HepG2 (cell line): ENCODE results near the gene CEACAM21. TPM values are rescaled to one million over a fixed set of nuclear protein-coding genes. Genes with fewer than 3 reads are reported as not detected.

Source experiments
- ATAC-seq: fragments of 200-7000 bp; cut with Tn5 transposase; 3 replicates; pipeline ENCODE4 v1.9.1; 2020; ENCODE audit warnings: mild to moderate bottlenecking, moderate library complexity
- Bru-seq: library from RNA; stranded (reverse); fragments of 400-500 nt; gene quantifications from one replicate; lab custom pipeline; 2021; lab: Mats Ljungman, UMichigan
- BruChase-seq, 2 experiments: library from RNA; stranded (reverse); fragments of 400-500 nt; gene quantifications; one replicate each; lab custom pipeline; 2021; lab: Mats Ljungman, UMichigan
- BruUV-seq: library from RNA; stranded (reverse); fragments of 400-500 nt; replicated peaks from 2 replicates; lab custom pipeline; 2021; lab: Mats Ljungman, UMichigan
- CTCF ChIA-PET: fragments of 300-600 bp; formaldehyde crosslinking; extraction: SDS; loops from one replicate; lab custom pipeline; 2021; ENCODE audit warnings: low total read pairs, inconsistent platforms, low intra/inter-chr PET ratio; lab: Yijun Ruan, JAX
- POLR2A ChIA-PET: fragments of 350-600 bp; sonication (Branson Sonifier 250); formaldehyde crosslinking; loops from one replicate; lab custom pipeline; 2020; ENCODE audit warnings: antibody characterized with exemption, inconsistent platforms; lab: Yijun Ruan, JAX
- DNase-seq: peaks from one replicate; pipeline ENCODE4 v3.0.0-alpha.2; 2015; ENCODE audit warnings: low spot score
- FAIRE-seq: peaks from 3 replicates; lab custom pipeline; 2011; peaks lifted over from hg19 to GRCh38; lab: Jason Lieb, UNC
- H2AFZ ChIP-seq: one replicate; pipeline ENCODE4 v1.6.1; 2011; ENCODE audit warnings: low read length, inconsistent platforms
- H3K27ac ChIP-seq: fragments of 300-600 bp; 3 replicates; pipeline ENCODE4 v1.8.0; 2011; ENCODE audit warnings: mixed run types, mild to moderate bottlenecking, mixed read lengths, low read length, inconsistent platforms; ENCODE audit not compliant: insufficient read depth; ENCODE audit errors: extremely low read length
- H3K27me3 ChIP-seq, 2 experiments: fragments of 200-600 bp in 1 of 2; 2 replicates in 1 of 2; 3 replicates in 1 of 2; pipeline versions ENCODE4 v1.6.0 to v1.8.0; 2011; ENCODE audit warnings: low read length in 2 of 2, mild to moderate bottlenecking in 2 of 2, moderate library complexity in 2 of 2, inconsistent platforms in 1 of 2; ENCODE audit not compliant: insufficient read depth in 2 of 2, control insufficient read depth in 1 of 2
- H3K36me3 ChIP-seq, 2 experiments: fragments of 200-600 bp in 1 of 2; replicated peaks in 1 of 2; 2 replicates in 1 of 2; 3 replicates in 1 of 2; pipeline versions ENCODE4 v1.5.1 to v1.8.0; 2011; ENCODE audit warnings: low read length in 2 of 2, inconsistent platforms in 1 of 2; ENCODE audit not compliant: insufficient read depth in 2 of 2, control insufficient read depth in 1 of 2
- H3K4me1 ChIP-seq: 2 replicates; pipeline ENCODE4 v1.5.1; 2012; ENCODE audit warnings: low read length, inconsistent platforms; ENCODE audit not compliant: insufficient read depth
- H3K4me2 ChIP-seq: 2 replicates; pipeline ENCODE4 v1.6.0; 2011; ENCODE audit warnings: low read depth, low read length, inconsistent platforms
- H3K4me3 ChIP-seq, 3 experiments: fragments of 200-600 bp in 1 of 3; sonication (generic), shearing (Covaris generic) in 1 of 3; replicated peaks in 1 of 3; 2 replicates each; pipeline ENCODE4 v1.5.1; 2011 to 2016; ENCODE audit warnings: low read length in 3 of 3, inconsistent platforms in 2 of 3, low read depth in 2 of 3, mild to moderate bottlenecking in 2 of 3, control low read depth in 1 of 3, mixed read lengths in 1 of 3; ENCODE audit not compliant: insufficient read depth in 1 of 3
- H3K79me2 ChIP-seq: one replicate; pipeline ENCODE4 v1.6.1; 2011; ENCODE audit warnings: low read length, inconsistent platforms; ENCODE audit not compliant: insufficient read depth
- H3K9ac ChIP-seq: 2 replicates; pipeline ENCODE4 v1.6.0; 2011; ENCODE audit warnings: mild to moderate bottlenecking, low read depth, low read length, inconsistent platforms; ENCODE audit not compliant: insufficient read depth
- H3K9me3 ChIP-seq: 2 replicates; pipeline ENCODE4 v1.5.1; 2012; ENCODE audit warnings: mild to moderate bottlenecking, low read length
- H4K20me1 ChIP-seq: 2 replicates; pipeline ENCODE4 v1.6.0; 2011; ENCODE audit warnings: inconsistent platforms, mild to moderate bottlenecking, low read length, moderate library complexity; ENCODE audit not compliant: insufficient read depth
- AKAP8 ChIP-seq: sonication (generic); formaldehyde crosslinking; IDR thresholded peaks from 2 replicates; pipeline ENCODE4 v1.5.1; 2020; ENCODE audit warnings: mild to moderate bottlenecking, missing genetic modification reagents
- PLRG1 ChIP-seq: fragments of 450-650 bp; conservative IDR thresholded peaks from 2 replicates; pipeline ENCODE4 v1.6.1; 2016
- SRF ChIP-seq: IDR thresholded peaks from 2 replicates; pipeline ENCODE4 v1.6.1; 2011; ENCODE audit warnings: mild to moderate bottlenecking, low read depth, low read length, moderate library complexity
- TBP ChIP-seq: sonication (generic); formaldehyde crosslinking; IDR thresholded peaks from 2 replicates; pipeline ENCODE4 v1.5.0; 2020; ENCODE audit warnings: missing genetic modification reagents
- ZFAT ChIP-seq: sonication (generic); formaldehyde crosslinking; conservative IDR thresholded peaks from 2 replicates; pipeline ENCODE4 v1.8.1; 2023; ENCODE audit warnings: missing genetic modification reagents, inconsistent platforms
- ZNF263 ChIP-seq: sonication (generic); formaldehyde crosslinking; IDR thresholded peaks from 2 replicates; pipeline ENCODE4 v1.4.0; 2020; ENCODE audit warnings: missing genetic modification reagents
- ZNF570 ChIP-seq: sonication (generic); formaldehyde crosslinking; IDR thresholded peaks from 2 replicates; pipeline ENCODE4 v1.4.0; 2020; ENCODE audit warnings: mild to moderate bottlenecking, missing genetic modification reagents, borderline replicate concordance
- ZNF879 ChIP-seq: sonication (generic); formaldehyde crosslinking; IDR thresholded peaks from 2 replicates; pipeline ENCODE4 v1.8.1; 2023; ENCODE audit warnings: missing genetic modification reagents
- WGBS: methylation state at CpG from one replicate; pipeline ENCODE4 v1.1.6; 2017; ENCODE audit warnings: low lambda C conversion rate; 5-methylcytosine and 5-hydroxymethylcytosine counted together
- in situ Hi-C: cut with HindIII; loops from 2 replicates; pipeline ENCODE4 v1.10.0; 2017; ENCODE audit warnings: low pct_unique_long_range_greater_than_20kb; ENCODE audit not compliant: extremely low pct_ligation_motif_present
- intact Hi-C: fragments of 100-400 bp; cut with micrococcal nuclease; formaldehyde crosslinking; loops from one replicate; pipeline ENCODE4 v1.10.0; 2022; ENCODE audit not compliant: unreplicated experiment
- long read RNA-seq, 2 experiments: library from RNA in 1 of 2; library from polyadenylated mRNA in 1 of 2; stranded (forward) in 1 of 2; unstranded in 1 of 2; transcript quantifications; one replicate each; pipeline ENCODE4 v2.0.0, GENCODE V29; 2019 to 2022
- polyA minus RNA-seq, 3 experiments: library from RNA; depleted of rRNA, polyadenylated mRNA; stranded (reverse); fragments of >200 nt; gene quantifications; 2 replicates each; pipeline ENCODE4 v1.2.3, GENCODE V29; 2011; ENCODE audit warnings: low replicate concordance in 1 of 3
- polyA plus RNA-seq, 8 experiments: library from polyadenylated mRNA; depleted of rRNA in 3 of 8; stranded (reverse) in 7 of 8; unstranded in 1 of 8; fragments of >200 nt; fragmentation: Illumina TruSeq in 4 of 8; extraction: Trizol in 4 of 8; gene quantifications; 2 replicates each; pipeline versions ENCODE4 v1.2.1 to v1.2.3, GENCODE V29; 2011 to 2016; ENCODE audit warnings: low read depth in 4 of 8, missing spikeins in 1 of 8, mixed read lengths in 1 of 8; ENCODE audit not compliant: insufficient read depth in 1 of 8
- total RNA-seq, 5 experiments: library from RNA; depleted of rRNA; stranded (reverse); fragments of >200 nt; fragmentation: Illumina TruSeq; extraction: Trizol; gene quantifications; 2 replicates each; pipeline ENCODE4 v1.2.3, GENCODE V29; 2016; ENCODE audit warnings: low read depth in 1 of 5

CEACAM21 gene
- total RNA-seq (2016; rRNA removed; fragmentation: Illumina TruSeq; extraction: Trizol) (not detected in 2 replicates), polyA plus RNA-seq (2011; rRNA removed) (0.05 TPM in 1 of 2 replicates, not detected in the other), polyA minus RNA-seq (2011; rRNA and poly(A)+ RNA removed; ENCODE audit: low replicate concordance) (0.20 TPM in 1 of 2 replicates, not detected in the other), Bru-seq, nascent RNA (percentile 6 among the genes with signal in this experiment), BruChase-seq, experiment 1, labeled RNA remaining after a 6-hour chase (percentile 4 among the genes with signal in this experiment), BruChase-seq, experiment 2, labeled RNA remaining after a 2-hour chase (percentile 3 among the genes with signal in this experiment)
- not detected in 2 replicates for total RNA-seq (2016; cell fraction: cytosol; rRNA removed; fragmentation: Illumina TruSeq; extraction: Trizol; ENCODE audit: low read depth)
- total RNA-seq (2016; cell fraction: insoluble cytoplasmic fraction; rRNA removed; fragmentation: Illumina TruSeq; extraction: Trizol), result not detected in 2 replicates
- total RNA-seq (2016; cell fraction: membrane; rRNA removed; fragmentation: Illumina TruSeq; extraction: Trizol), result not detected in 2 replicates
- not detected in 2 replicates for total RNA-seq (2016; cell fraction: nucleus; rRNA removed; fragmentation: Illumina TruSeq; extraction: Trizol)
- not detected in 2 replicates for polyA plus RNA-seq (2011; cell fraction: cytosol; rRNA removed)
- polyA plus RNA-seq (2011; cell fraction: nucleus; rRNA removed), result not detected in 2 replicates
- polyA plus RNA-seq (2012), result not detected in 2 replicates
- polyA plus RNA-seq (2016; cell fraction: cytosol; fragmentation: Illumina TruSeq; extraction: Trizol; ENCODE audit: low read depth), result not detected in 2 replicates
- polyA plus RNA-seq (2016; cell fraction: insoluble cytoplasmic fraction; fragmentation: Illumina TruSeq; extraction: Trizol; ENCODE audit: low read depth), result not detected in 2 replicates
- polyA plus RNA-seq (2016; cell fraction: membrane; fragmentation: Illumina TruSeq; extraction: Trizol; ENCODE audit: low read depth), result not detected in 2 replicates
- not detected in 2 replicates for polyA plus RNA-seq (2016; cell fraction: nucleus; fragmentation: Illumina TruSeq; extraction: Trizol; ENCODE audit: insufficient read depth, low read depth)
- not detected in 2 replicates for polyA minus RNA-seq (2011; cell fraction: cytosol; rRNA and poly(A)+ RNA removed)
- not detected in 2 replicates for polyA minus RNA-seq (2011; cell fraction: nucleus; rRNA and poly(A)+ RNA removed)
- long read RNA-seq, experiment 1, result 0 reads
- long read RNA-seq, experiment 2, partial matches to known transcripts, result 0 of 1 reads
- long read RNA-seq, experiment 2, other reads (novel, unspliced or antisense), result 1 of 1 reads

GRCh38 chr19:41575998-41576397 lies at the start of gene CEACAM21:
Gene CEACAM21 (plus strand): TSS chr19:41576166. CDS start chr19:41576275, 109 bp downstream.
- Histone ChIP-seq H3K27me3 (0 out of 5 replicates have a peak, but pooled peaks cover 0 to 4% of the 10 kb centered on the region in 2 experiments), H3K9ac (no peak within 1 kb of the TSS), H3K27ac (no peak within 1 kb of the TSS), H3K36me3 (no peaks in the 10 kb centered on the region), H3K4me2 (no peak within 1 kb of the TSS), H4K20me1 (no peaks in the 10 kb centered on the region), H3K4me1 (peaks cover 9% of the 10 kb centered on the region; the same call in 1 of the 2 replicates), H3K9me3 (peaks cover 11% of the 10 kb centered on the region; the same call in 1 of the 2 replicates), H3K79me2 (no peaks in the 10 kb centered on the region), H3K4me3 (no peak within 1 kb of the TSS), H2AFZ (no peak within 1 kb of the TSS)
- BruUV-seq, result no TSS peak
- TF ChIP-seq ZNF570 (no peak), ZFAT (CRISPR knock-in tag) (no peak), PLRG1 (no peak), TBP (CRISPR knock-in tag) (no peak), ZNF263 (CRISPR knock-in tag) (peak; percentile 48; the same call in 1 of the 2 replicates), ZNF879 (CRISPR knock-in tag) (no peak), SRF (peak; percentile 20; the same call in 1 of the 2 replicates), AKAP8 (CRISPR knock-in tag) (no peak)
- in situ Hi-C loops, result no loop called here
- ChIA-PET CTCF (no interaction called here), POLR2A (no interaction called here)
- WGBS, result 3% methylated on average over 4 of the region's 4 CpGs
- no peak for DNase-seq
- FAIRE-seq, result no peak
- no peak for ATAC-seq
- intact Hi-C loops, result no loop called here
